Common myeloid progenitor, CD34-positive (primary cell): ENCODE data around the gene CPN2. TPM values are rescaled to one million over a fixed set of nuclear protein-coding genes. Genes with fewer than 3 reads are reported as not detected.

ENCODE experiments used
- CTCF ChIA-PET: fragments of 350-600 bp; sonication (Branson Sonifier 250); formaldehyde crosslinking; loops from one replicate; lab custom pipeline; 2021; ENCODE audit warnings: antibody characterized with exemption; lab: Charles Lee
- POLR2A ChIA-PET: fragments of 350-600 bp; sonication (Branson Sonifier 250); formaldehyde crosslinking; loops from one replicate; lab custom pipeline; 2021; ENCODE audit warnings: antibody characterized with exemption; lab: Charles Lee
- DNase-seq, 3 donors: peaks; one replicate each; pipeline versions ENCODE4 v3.0.0 to v3.0.0-alpha.2; 2013
- H3K27ac ChIP-seq, 2 experiments: 1 replicate in 1 of 2; 2 replicates in 1 of 2; pipeline ENCODE4 v1.7.0; 2013; ENCODE audit warnings: inconsistent platforms in 2 of 2, low read length in 2 of 2, mild to moderate bottlenecking in 2 of 2, low read depth in 1 of 2, moderate library complexity in 1 of 2; ENCODE audit not compliant: severe bottlenecking in 2 of 2, insufficient read depth in 1 of 2, poor library complexity in 1 of 2
- H3K27me3 ChIP-seq, 5 experiments: replicated peaks in 2 of 5; 1 replicate in 3 of 5; 2 replicates in 2 of 5; pipeline versions ENCODE4 v1.6.1 to v1.7.0; 2013; ENCODE audit warnings: low read length in 4 of 5, mild to moderate bottlenecking in 2 of 5, moderate library complexity in 2 of 5, inconsistent platforms in 1 of 5; ENCODE audit not compliant: insufficient read depth in 5 of 5, control insufficient read depth in 4 of 5
- H3K36me3 ChIP-seq, 4 experiments: 1 replicate in 2 of 4; 2 replicates in 2 of 4; pipeline versions ENCODE4 v1.6.1 to v1.7.0; 2013; ENCODE audit warnings: low read length in 3 of 4, control low read depth in 1 of 4, mild to moderate bottlenecking in 1 of 4; ENCODE audit not compliant: control insufficient read depth in 4 of 4, insufficient read depth in 4 of 4
- H3K4me1 ChIP-seq, 4 experiments: 1 replicate in 3 of 4; 2 replicates in 1 of 4; pipeline versions ENCODE4 v1.6.1 to v1.7.1; 2013; ENCODE audit warnings: low read length in 3 of 4, mild to moderate bottlenecking in 3 of 4, control low read depth in 1 of 4, inconsistent platforms in 1 of 4, moderate library complexity in 1 of 4; ENCODE audit not compliant: control insufficient read depth in 4 of 4, insufficient read depth in 4 of 4; ENCODE audit errors: control extremely low read depth in 1 of 4
- H3K4me3 ChIP-seq, 7 experiments: 1 replicate in 4 of 7; 2 replicates in 3 of 7; pipeline versions ENCODE4 v1.5.1 to v1.7.0; 2013; ENCODE audit warnings: mild to moderate bottlenecking in 7 of 7, low read length in 6 of 7, moderate library complexity in 6 of 7, inconsistent platforms in 2 of 7, low read depth in 2 of 7, control low read depth in 1 of 7; ENCODE audit not compliant: insufficient read depth in 4 of 7, control insufficient read depth in 1 of 7; ENCODE audit errors: extremely low read depth in 1 of 7
- H3K9me3 ChIP-seq, 5 experiments: 1 replicate in 4 of 5; 2 replicates in 1 of 5; pipeline versions ENCODE4 v1.6.1 to v1.7.1; 2013; ENCODE audit warnings: low read length in 4 of 5, mild to moderate bottlenecking in 2 of 5, inconsistent platforms in 1 of 5, low read depth in 1 of 5, moderate library complexity in 1 of 5; ENCODE audit not compliant: control insufficient read depth in 4 of 5, insufficient read depth in 2 of 5; ENCODE audit errors: control extremely low read depth in 1 of 5
- WGBS: methylation state at CpG from one replicate; pipeline ENCODE4 v1.1.5; 2013; ENCODE audit not compliant: insufficient coverage; 5-methylcytosine and 5-hydroxymethylcytosine counted together
- polyA plus RNA-seq: library from polyadenylated mRNA; unstranded; fragments of 120-200 nt; gene quantifications from one replicate; pipeline ENCODE4 v1.2.1, GENCODE V29; 2013

CPN2 gene, protein sequence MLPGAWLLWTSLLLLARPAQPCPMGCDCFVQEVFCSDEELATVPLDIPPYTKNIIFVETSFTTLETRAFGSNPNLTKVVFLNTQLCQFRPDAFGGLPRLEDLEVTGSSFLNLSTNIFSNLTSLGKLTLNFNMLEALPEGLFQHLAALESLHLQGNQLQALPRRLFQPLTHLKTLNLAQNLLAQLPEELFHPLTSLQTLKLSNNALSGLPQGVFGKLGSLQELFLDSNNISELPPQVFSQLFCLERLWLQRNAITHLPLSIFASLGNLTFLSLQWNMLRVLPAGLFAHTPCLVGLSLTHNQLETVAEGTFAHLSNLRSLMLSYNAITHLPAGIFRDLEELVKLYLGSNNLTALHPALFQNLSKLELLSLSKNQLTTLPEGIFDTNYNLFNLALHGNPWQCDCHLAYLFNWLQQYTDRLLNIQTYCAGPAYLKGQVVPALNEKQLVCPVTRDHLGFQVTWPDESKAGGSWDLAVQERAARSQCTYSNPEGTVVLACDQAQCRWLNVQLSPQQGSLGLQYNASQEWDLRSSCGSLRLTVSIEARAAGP
- not detected for polyA plus RNA-seq

DNA sequence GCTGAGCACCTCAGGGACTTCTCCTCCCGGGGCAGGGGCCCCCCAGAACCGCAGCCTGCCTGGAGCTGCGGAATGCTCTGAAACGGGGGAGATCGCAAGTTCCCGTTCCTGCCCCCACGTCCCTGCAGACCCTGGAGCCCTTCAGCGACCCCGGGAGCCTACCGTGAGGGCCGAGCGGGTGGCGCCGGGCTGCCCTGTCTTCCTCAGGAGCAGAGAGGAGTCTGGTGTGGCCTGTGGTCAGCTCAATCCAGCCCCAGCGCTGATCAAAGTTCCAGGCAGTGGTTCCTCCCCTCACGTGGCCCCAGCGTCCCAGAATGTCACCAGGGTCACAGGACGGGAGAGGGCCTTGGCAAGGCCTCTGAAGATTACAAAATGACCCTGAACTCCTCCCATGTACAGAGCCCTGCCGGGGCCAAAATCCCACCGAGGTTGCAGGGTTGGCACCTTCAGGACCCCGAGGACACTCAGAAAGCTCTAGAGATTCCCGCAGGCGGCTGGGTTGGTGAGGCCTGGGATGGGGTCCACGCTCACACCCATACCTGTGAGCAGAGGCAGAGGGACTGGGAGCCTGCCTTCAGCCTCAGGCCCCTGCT is at the start of gene CPN2:
CPN2 (minus strand) TSS at position 249 of the 593 bp plus-strand sequence. CDS start 8,626 bp downstream, outside the sequence.
- CTCF ChIA-PET, result interaction anchor here (1.0 to 1.1 kb wide), 2 partner anchors 11 to 12 kb away, joined by 3 to 4 read pairs; no protein-coding TSS in a partner anchor
- no peaks in the 10 kb centered on the region for H3K27me3 ChIP-seq
- 98% methylated on average over 24 of the region's 24 CpGs for WGBS

DNA sequence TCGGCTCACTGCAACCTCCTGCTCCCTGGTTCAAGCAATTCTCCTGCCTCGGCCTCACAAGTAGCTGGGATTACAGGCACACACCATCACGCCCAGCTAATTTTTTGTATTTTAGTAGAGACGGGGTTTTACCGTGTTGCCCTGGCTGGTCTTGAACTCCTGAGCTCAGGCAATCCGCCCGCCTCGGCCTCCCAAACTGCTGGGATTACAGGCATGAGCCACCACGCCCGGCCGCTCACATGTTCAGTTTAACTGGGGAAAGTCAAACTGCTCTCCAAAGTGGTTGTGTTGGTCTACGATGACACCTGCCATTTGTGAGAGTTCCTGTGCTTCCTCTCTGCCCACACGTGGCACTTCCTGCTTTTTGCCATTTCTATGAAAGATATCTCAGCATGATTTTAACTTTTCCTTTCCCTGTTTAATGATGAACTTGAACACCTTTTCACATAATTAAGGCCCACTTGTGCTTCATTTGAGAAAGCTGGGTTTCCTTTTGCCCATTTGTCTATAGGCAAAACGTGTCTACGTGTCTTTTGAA is 48.8 kb upstream of the CPN2 start:
- CTCF ChIA-PET, result interaction anchor here (16.0 kb wide), 1 partner anchor 63 kb away, joined by 349 read pairs; no protein-coding TSS in a partner anchor
- Histone ChIP-seq H3K4me3 (no peak overlapping the region), H3K4me1 (peaks cover 15 to 45% (median 39%) of the 10 kb centered on the region in 4 experiments), H3K9me3 (no peaks in the 10 kb centered on the region), H3K36me3 (peaks cover 0 to 4% (median 0%) of the 10 kb centered on the region in 4 experiments), H3K27ac (no peak overlapping the region), H3K27me3 (peaks cover 0 to 33% (median 10%) of the 10 kb centered on the region in 5 experiments)
- DNase-seq, result peak in 2 of 3 donors; percentile 28 to 40
- POLR2A ChIA-PET, result interaction anchor here (0.6 kb wide), 1 partner anchor 288 kb away, joined by 3 read pairs; no protein-coding TSS in a partner anchor
- 82% methylated on average over 13 of the region's 15 CpGs for WGBS

More for the DNA sequence above, at the start of gene CPN2:
- H3K9me3 ChIP-seq, result no peaks in the 10 kb centered on the region
- H3K4me3 ChIP-seq, result no peak within 1 kb of the TSS
- no peak for DNase-seq
- no peak within 1 kb of the TSS for H3K27ac ChIP-seq
- no peaks in the 10 kb centered on the region for H3K36me3 ChIP-seq
- H3K4me1 ChIP-seq, result peaks cover 0 to 5% (median 1%) of the 10 kb centered on the region in 4 experiments
- POLR2A ChIA-PET, result no interaction called here

DNA sequence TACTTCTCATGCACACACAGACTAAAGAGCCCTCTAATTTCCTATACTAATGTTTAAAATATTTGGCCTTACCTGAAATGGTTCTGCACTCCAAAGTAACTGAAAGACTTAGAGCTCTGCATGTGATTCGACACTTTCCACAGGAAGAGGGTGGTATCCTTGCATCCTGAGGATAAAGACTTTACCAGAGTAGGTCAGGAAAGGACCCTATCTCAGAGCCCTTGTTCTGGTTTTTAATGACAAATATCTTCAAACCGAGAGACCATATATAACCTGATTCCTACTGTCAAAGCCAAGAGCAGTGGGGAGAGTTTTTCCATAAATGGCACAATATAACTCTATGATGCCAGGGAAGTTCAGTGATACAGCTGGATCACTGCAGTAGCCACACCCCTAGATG is 48.0 kb upstream of the CPN2 start, which contains the start of gene GP5:
GP5 (minus strand) TSS at position 101 of the 400 bp plus-strand sequence. CDS start 984 bp downstream, outside the sequence.
- CTCF ChIA-PET, result interaction anchor here (1.1 to 16.0 kb wide), 3 partner anchors 12 to 62 kb away, joined by 3 to 349 read pairs (median 5); no protein-coding TSS in a partner anchor
- Histone ChIP-seq H3K4me3 (peak within 1 kb of the TSS in 6 of 7 experiments; percentile 35 to 74 (median 58)), H3K36me3 (peaks cover 0 to 1% (median 0%) of the 10 kb centered on the region in 4 experiments), H3K4me1 (peaks cover 15 to 45% (median 39%) of the 10 kb centered on the region in 4 experiments), H3K27me3 (peaks cover 0 to 33% (median 12%) of the 10 kb centered on the region in 5 experiments), H3K27ac (no peak within 1 kb of the TSS), H3K9me3 (no peaks in the 10 kb centered on the region)
- WGBS, result no CpG with 5 or more reads among the region's 2 CpGs
- POLR2A ChIA-PET, result no interaction called here
- DNase-seq, result peak in 2 of 3 donors; percentile 44 to 62

DNA sequence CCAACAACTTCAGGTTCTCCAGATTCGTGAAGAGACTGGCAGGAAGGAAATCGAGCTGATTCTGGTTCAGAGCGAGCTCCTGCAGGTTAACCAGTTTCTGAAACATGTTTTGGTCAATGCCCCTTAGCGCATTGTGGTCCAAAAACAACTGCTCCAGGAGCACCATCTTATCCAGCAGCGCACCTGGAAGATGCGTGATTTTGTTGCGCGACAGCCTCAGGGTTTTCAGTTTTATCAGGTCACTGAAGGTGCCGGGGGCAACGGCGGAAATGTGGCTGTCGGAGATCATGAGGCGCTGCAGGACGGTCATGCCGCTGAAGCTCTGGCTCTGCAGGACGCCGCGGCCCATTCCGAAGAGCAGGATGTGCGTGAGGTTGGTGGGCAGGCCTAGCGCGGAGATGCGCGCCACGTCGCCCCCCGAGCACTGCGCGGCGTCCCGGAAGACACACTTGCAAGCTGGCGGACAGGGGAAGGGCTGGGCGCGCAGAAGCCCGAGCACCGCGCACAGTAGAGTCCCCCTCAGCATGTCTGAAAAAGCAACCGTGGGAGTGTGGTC is 46.7 kb upstream of the CPN2 start:
- H3K4me3 ChIP-seq, result peak overlapping the region in 6 of 7 experiments; percentile 35 to 74 (median 58)
- peak; percentile 30 to 78 (median 61) for DNase-seq
- CTCF ChIA-PET, result interaction anchor here (0.6 to 16.0 kb wide), 6 partner anchors 9 to 113 kb away, joined by 4 to 349 read pairs (median 5); no protein-coding TSS in a partner anchor
- H3K27ac ChIP-seq, result no peak overlapping the region
- 1% methylated on average over 33 of the region's 38 CpGs for WGBS
- H3K9me3 ChIP-seq, result no peaks in the 10 kb centered on the region
- peaks cover 0 to 33% (median 12%) of the 10 kb centered on the region in 5 experiments for H3K27me3 ChIP-seq
- POLR2A ChIA-PET, result no interaction called here
- peaks cover 15 to 45% (median 39%) of the 10 kb centered on the region in 4 experiments for H3K4me1 ChIP-seq
- H3K36me3 ChIP-seq, result no peaks in the 10 kb centered on the region

DNA sequence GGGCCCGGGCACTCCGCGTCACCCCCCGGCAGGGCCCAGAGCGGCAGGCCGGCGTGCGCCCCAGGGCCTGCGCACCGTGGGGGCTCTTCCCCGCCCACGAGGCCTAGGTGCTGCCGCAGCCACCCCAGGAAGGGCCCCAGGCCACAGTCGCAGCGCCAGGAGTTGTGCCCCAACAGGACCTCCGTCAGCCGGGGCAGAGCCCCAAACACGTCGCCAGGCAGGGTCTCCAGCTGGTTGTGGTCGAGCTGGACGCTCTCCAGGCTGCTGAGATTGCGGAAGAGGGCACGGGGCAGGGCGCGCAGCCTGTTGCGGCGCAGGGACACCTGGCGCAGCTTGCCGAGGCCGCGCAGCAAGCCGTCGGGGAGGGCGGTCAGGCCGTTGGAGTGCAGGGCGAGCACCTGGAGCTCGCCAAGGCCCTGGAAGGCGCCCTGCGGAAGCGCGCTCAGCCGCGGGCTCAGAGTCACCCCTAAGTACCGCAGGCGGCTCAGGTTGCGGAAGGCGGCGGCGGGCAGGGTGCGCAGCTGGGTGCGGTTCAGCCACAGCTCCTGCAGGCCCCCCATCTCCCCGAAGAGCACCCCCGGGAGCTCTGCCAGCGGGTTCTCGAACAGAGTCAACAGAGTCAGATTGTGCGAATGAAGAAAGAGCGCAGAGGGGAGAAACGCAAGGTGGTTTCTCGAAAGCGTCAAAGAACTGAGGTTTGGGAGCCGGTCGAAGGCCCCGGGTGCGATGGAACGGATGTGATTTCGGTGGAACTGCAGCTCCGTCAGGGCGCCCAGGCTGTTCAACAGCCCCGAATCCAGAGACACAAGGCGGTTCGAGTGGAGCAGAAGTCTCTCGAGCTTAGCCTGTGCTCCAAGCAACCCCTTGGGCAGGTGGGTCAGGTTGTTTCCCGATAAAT is 46.0 kb upstream of the CPN2 start:
- DNase-seq, result peak; percentile 65 to 94 (median 92)
- Histone ChIP-seq H3K27ac (no peak overlapping the region), H3K27me3 (peaks cover 0 to 33% (median 12%) of the 10 kb centered on the region in 5 experiments), H3K4me1 (peaks cover 15 to 45% (median 39%) of the 10 kb centered on the region in 4 experiments), H3K9me3 (no peaks in the 10 kb centered on the region), H3K36me3 (no peaks in the 10 kb centered on the region), H3K4me3 (peak overlapping the region in 6 of 7 experiments; percentile 35 to 74 (median 58))
- ChIA-PET POLR2A (no interaction called here), CTCF (interaction anchor here (0.6 to 16.0 kb wide), 6 partner anchors 10 to 681 kb away, joined by 3 to 349 read pairs (median 6); no protein-coding TSS in a partner anchor)
- under 1% methylated on average over 64 of the region's 73 CpGs for WGBS
